Activated CD8-positive, alpha-beta T cell treated with anti-CD3 and anti-CD28 coated beads for 36 hours (primary cell): Measurements from ENCODE around the gene SLC38A2. TPM values are rescaled to one million over a fixed set of nuclear protein-coding genes. Genes with fewer than 3 reads are reported as not detected.

ENCODE experiments used
- ATAC-seq: fragments of 200-7000 bp; cut with Tn5 transposase; one replicate; pipeline ENCODE4 v1.10.0; 2021; ENCODE audit warnings: mild to moderate bottlenecking, moderate library complexity
- CTCF ChIA-PET: fragments of 350-600 bp; sonication (Branson Sonifier 250); formaldehyde crosslinking; loops from one replicate; lab custom pipeline; 2021; ENCODE audit warnings: antibody characterized with exemption; lab: Charles Lee
- POLR2A ChIA-PET: fragments of 350-600 bp; sonication (Branson Sonifier 250); formaldehyde crosslinking; loops from one replicate; lab custom pipeline; 2021; ENCODE audit warnings: antibody characterized with exemption; lab: Charles Lee
- DNase-seq: peaks from one replicate; pipeline ENCODE4 v3.0.0-alpha.2; 2020
- H3K27ac Mint-ChIP-seq: one replicate; pipeline ENCODE4 v1.8.0; 2021; ENCODE audit warnings: mild to moderate bottlenecking, mixed read lengths
- H3K27me3 Mint-ChIP-seq: one replicate; pipeline ENCODE4 v1.8.0; 2021; ENCODE audit warnings: mixed read lengths
- H3K36me3 Mint-ChIP-seq: one replicate; pipeline ENCODE4 v1.8.0; 2021; ENCODE audit warnings: low read depth, mixed read lengths
- H3K4me1 Mint-ChIP-seq: one replicate; pipeline ENCODE4 v1.8.0; 2021; ENCODE audit warnings: low read depth, mixed read lengths
- H3K4me3 Mint-ChIP-seq: one replicate; pipeline ENCODE4 v1.8.0; 2021; ENCODE audit warnings: mild to moderate bottlenecking, moderate library complexity, mixed read lengths
- H3K9me3 Mint-ChIP-seq: one replicate; pipeline ENCODE4 v1.8.0; 2021; ENCODE audit warnings: mixed read lengths
- CTCF ChIP-seq: fragments of 200-600 bp; IDR thresholded peaks from one replicate; pipeline ENCODE4 v1.8.0; 2022; ENCODE audit warnings: antibody characterized with exemption, mild to moderate bottlenecking
- intact Hi-C: fragments of 100-400 bp; cut with micrococcal nuclease; formaldehyde crosslinking; loops from one replicate; pipeline ENCODE4 v1.10.0; 2022
- total RNA-seq, 2 experiments: library from RNA; stranded (reverse); gene quantifications; one replicate each; pipeline ENCODE4 v1.2.3, GENCODE V29; 2021

The SLC38A2 gene
- total RNA-seq, 2 experiments from 2014 or later: 216 to 219 TPM

GRCh38 chr12:46358791-46359666 lies 13.5 kb downstream of the SLC38A2 start:
- ATAC-seq: no peak
- ChIA-PET CTCF (interaction anchor here (1.7 kb wide), 1 partner anchor 234 kb away, joined by 4 read pairs; no protein-coding TSS in a partner anchor), POLR2A (interaction anchor here (0.6 to 2.5 kb wide), 5 partner anchors 9 to 327 kb away, joined by 3 to 19 read pairs (median 4); partner anchors contain the start of gene SLC38A1)
- no peak for DNase-seq
- Mint-ChIP-seq H3K27me3 (no peaks in the 10 kb centered on the region), H3K4me3 (no peak overlapping the region), H3K36me3 (peaks cover 51% of the 10 kb centered on the region), H3K9me3 (no peaks in the 10 kb centered on the region), H3K4me1 (peaks cover 45% of the 10 kb centered on the region), H3K27ac (no peak overlapping the region)
- no peak for TF ChIP-seq CTCF
- intact Hi-C loops: no loop called here

DNA sequence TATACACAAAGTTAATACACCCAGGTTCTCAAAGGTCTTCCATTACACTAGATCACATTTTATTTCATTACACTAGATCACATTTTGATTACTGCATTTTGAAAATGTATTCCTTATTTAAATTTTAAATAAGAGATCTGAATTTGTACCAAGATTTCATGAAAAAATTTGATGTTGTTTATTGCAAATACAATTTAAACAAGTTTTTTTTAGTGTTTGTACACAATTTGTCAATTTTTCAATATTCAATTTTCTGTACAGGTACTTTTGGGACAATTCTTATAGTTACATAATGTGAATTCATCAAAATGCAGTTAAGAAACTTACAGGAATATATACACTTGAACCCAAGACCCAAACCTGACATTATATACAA lies 14.3 kb downstream of the SLC38A2 start:
- POLR2A ChIA-PET: interaction anchor here (0.7 to 2.5 kb wide), 5 partner anchors 10 to 233 kb away, joined by 3 to 19 read pairs (median 8); no protein-coding TSS in a partner anchor
- H3K4me1 Mint-ChIP-seq: peaks cover 44% of the 10 kb centered on the region
- DNase-seq (no peak), ATAC-seq (no peak)
- CTCF ChIA-PET: interaction anchor here (1.7 to 2.6 kb wide), 2 partner anchors 14 to 233 kb away, joined by 4 to 7 read pairs; no protein-coding TSS in a partner anchor
- no peak overlapping the region for H3K27ac Mint-ChIP-seq
- intact Hi-C loops: no loop called here
- H3K9me3 Mint-ChIP-seq: no peaks in the 10 kb centered on the region
- no peak overlapping the region for H3K4me3 Mint-ChIP-seq
- TF ChIP-seq CTCF: no peak
- H3K27me3 Mint-ChIP-seq: no peaks in the 10 kb centered on the region
- peaks cover 45% of the 10 kb centered on the region for H3K36me3 Mint-ChIP-seq

DNA sequence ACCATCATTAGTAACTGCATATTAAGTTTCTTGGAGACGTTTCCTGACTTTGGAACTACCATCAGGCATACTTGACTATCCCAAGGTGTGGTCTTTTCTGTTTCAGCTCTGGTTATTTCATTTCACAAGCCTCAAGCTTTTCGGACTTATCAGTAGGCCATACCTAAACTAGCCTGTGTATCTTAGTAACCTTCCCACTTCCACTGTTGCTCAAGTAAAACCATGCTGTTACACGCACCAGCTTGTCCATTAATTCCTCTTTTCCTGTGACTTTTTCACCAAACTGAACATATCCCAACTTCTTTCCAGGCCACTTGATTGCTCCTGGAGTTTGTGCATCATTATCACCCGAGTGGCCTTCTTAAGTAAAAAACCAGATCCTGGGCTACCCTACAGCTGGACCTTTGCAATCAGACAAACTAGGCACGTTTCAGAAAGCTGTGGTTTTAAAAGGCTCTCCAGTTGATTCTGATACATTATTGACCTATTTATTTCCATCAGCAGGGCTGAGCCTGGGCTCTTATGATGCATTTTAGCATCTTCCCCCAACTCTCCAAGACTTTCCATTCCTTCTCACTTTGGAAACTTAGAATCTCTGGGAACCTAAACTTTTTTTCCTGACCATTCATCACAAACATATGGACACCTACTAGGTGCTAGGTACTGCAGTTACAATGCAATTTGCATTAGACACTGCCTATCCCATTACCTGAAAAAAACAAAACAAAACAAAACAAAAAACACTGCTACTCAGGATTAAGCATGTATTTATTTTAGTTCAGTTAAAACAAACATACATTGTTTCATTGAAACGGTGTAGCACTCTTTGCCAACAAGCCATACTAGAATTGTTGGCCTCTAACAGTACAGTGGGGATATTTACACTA lies 14.9 kb downstream of the SLC38A2 start:
- Mint-ChIP-seq H3K36me3 (peaks cover 38% of the 10 kb centered on the region), H3K9me3 (no peaks in the 10 kb centered on the region), H3K4me1 (peaks cover 37% of the 10 kb centered on the region), H3K27me3 (no peaks in the 10 kb centered on the region), H3K27ac (peak overlapping the region; percentile 47), H3K4me3 (no peak overlapping the region)
- DNase-seq (no peak), ATAC-seq (no peak)
- no peak for TF ChIP-seq CTCF
- POLR2A ChIA-PET: interaction anchor here (0.6 to 2.0 kb wide), 11 partner anchors 9 to 232 kb away, joined by 3 to 13 read pairs (median 3); no protein-coding TSS in a partner anchor
- intact Hi-C loops: no loop called here
- CTCF ChIA-PET: interaction anchor here (0.8 to 2.6 kb wide), 5 partner anchors 14 to 232 kb away, joined by 3 to 13 read pairs (median 4); no protein-coding TSS in a partner anchor

GRCh38 chr12:46356655-46357437 lies 15.7 kb downstream of the SLC38A2 start:
- no peak for TF ChIP-seq CTCF
- intact Hi-C loops: no loop called here
- H3K4me3 Mint-ChIP-seq: no peak overlapping the region
- CTCF ChIA-PET: interaction anchor here (0.8 to 2.6 kb wide), 8 partner anchors 8 to 232 kb away, joined by 3 to 13 read pairs (median 3); no protein-coding TSS in a partner anchor
- POLR2A ChIA-PET: interaction anchor here (0.6 to 2.0 kb wide), 11 partner anchors 10 to 232 kb away, joined by 3 to 13 read pairs (median 3); no protein-coding TSS in a partner anchor
- H3K27ac Mint-ChIP-seq: no peak overlapping the region
- no peaks in the 10 kb centered on the region for H3K27me3 Mint-ChIP-seq
- peaks cover 30% of the 10 kb centered on the region for H3K4me1 Mint-ChIP-seq
- H3K36me3 Mint-ChIP-seq: peaks cover 31% of the 10 kb centered on the region
- ATAC-seq (peak; percentile 9), DNase-seq (no peak)
- no peaks in the 10 kb centered on the region for H3K9me3 Mint-ChIP-seq
